ENCODE data around the gene CHN1. TPM values are rescaled to one million over a fixed set of nuclear protein-coding genes. Genes with fewer than 3 reads are reported as not detected.

CHN1 gene
- total RNA-seq, 1 donor from 2014 or later: 61.0 TPM

DNA sequence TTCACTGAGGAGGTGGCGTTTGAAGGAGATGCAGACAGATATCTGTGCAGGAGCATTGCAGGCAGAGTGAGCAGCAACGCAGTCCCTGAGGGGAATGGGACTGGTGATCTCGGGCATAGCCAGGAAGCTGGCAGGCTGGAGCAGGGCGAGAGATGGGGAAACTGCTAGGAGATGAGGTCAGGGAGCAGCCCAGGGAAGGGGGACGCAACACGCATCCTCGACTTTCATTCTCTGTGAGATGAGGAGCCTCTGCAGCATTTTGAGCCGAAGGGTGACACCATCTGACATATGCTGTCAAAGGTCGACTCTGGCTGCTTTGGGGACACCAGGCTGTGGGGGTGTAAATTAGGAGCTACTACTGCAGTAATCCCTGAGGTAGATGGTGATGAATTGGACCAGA lies 236.6 kb downstream of the CHN1 start:
- H3K4me3 Mint-ChIP-seq: no peak overlapping the region
- no peak for DNase-seq (ENCODE audit: low read depth, low spot score)
- no peak overlapping the region for H3K27ac Mint-ChIP-seq (ENCODE audit: unreplicated experiment)
- no peaks in the 10 kb centered on the region for H3K36me3 Mint-ChIP-seq (ENCODE audit: low read depth)
- H3K27me3 Mint-ChIP-seq (ENCODE audit: low read depth): no peaks in the 10 kb centered on the region
- TF ChIP-seq, protein P1, sequence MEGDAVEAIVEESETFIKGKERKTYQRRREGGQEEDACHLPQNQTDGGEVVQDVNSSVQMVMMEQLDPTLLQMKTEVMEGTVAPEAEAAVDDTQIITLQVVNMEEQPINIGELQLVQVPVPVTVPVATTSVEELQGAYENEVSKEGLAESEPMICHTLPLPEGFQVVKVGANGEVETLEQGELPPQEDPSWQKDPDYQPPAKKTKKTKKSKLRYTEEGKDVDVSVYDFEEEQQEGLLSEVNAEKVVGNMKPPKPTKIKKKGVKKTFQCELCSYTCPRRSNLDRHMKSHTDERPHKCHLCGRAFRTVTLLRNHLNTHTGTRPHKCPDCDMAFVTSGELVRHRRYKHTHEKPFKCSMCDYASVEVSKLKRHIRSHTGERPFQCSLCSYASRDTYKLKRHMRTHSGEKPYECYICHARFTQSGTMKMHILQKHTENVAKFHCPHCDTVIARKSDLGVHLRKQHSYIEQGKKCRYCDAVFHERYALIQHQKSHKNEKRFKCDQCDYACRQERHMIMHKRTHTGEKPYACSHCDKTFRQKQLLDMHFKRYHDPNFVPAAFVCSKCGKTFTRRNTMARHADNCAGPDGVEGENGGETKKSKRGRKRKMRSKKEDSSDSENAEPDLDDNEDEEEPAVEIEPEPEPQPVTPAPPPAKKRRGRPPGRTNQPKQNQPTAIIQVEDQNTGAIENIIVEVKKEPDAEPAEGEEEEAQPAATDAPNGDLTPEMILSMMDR (conservative IDR thresholded peaks at IDR 0.05): no peak
- no peaks in the 10 kb centered on the region for H3K9me3 Mint-ChIP-seq
- peaks cover 34% of the 10 kb centered on the region for H3K4me1 Mint-ChIP-seq

DNA sequence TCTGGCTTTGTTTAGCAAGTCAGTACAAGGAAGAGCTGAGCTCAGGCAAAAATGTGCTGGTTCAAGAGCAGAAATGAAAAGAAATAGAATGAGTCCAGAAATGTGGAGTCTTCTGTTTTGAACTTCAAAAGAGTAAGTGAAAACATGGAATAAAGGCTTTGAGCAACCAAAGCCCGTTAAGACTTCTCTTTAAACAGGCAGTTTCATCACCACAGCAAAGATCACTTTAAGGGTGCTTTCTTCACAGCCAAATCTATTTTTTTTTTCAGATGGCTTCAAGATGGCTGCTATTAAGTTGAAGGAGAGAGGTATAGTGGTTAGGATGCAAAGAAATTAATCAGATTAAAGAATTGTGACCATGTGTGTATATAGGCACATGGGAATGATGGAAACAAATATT lies 238.9 kb downstream of the CHN1 start:
- H3K9me3 Mint-ChIP-seq: no peaks in the 10 kb centered on the region
- H3K4me3 Mint-ChIP-seq: no peak overlapping the region
- no peak for DNase-seq (ENCODE audit: low read depth, low spot score)
- H3K27me3 Mint-ChIP-seq (ENCODE audit: low read depth): no peaks in the 10 kb centered on the region
- no peaks in the 10 kb centered on the region for H3K36me3 Mint-ChIP-seq (ENCODE audit: low read depth)
- peaks cover 29% of the 10 kb centered on the region for H3K4me1 Mint-ChIP-seq
- TF ChIP-seq, protein P1 (conservative IDR thresholded peaks at IDR 0.05): no peak
- no peak overlapping the region for H3K27ac Mint-ChIP-seq (ENCODE audit: unreplicated experiment)

DNA sequence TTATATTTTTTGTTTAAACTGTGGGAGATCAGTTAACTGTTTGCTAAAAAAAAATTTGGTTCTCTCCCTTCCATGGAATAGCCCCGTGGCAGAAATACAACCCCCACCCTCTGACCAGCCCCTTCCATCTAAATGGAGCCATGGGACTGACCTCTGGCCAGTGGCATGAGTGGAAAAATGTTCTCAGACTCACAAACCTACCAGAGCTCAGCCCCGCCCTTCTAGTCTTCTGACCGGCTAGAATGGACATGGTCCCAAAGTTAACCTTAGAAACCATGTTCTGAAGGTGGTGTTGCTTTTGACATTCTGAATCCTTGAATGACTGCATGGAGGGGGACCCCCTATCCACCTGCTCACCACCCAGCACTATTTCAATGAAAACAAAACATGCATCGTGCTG lies 239.6 kb downstream of the CHN1 start:
- no peaks in the 10 kb centered on the region for H3K27me3 Mint-ChIP-seq (ENCODE audit: low read depth)
- peaks cover 25% of the 10 kb centered on the region for H3K4me1 Mint-ChIP-seq
- H3K9me3 Mint-ChIP-seq: no peaks in the 10 kb centered on the region
- no peaks in the 10 kb centered on the region for H3K36me3 Mint-ChIP-seq (ENCODE audit: low read depth)
- DNase-seq (ENCODE audit: low read depth, low spot score): no peak
- no peak overlapping the region for H3K27ac Mint-ChIP-seq (ENCODE audit: unreplicated experiment)
- no peak overlapping the region for H3K4me3 Mint-ChIP-seq
- TF ChIP-seq, protein P1 (conservative IDR thresholded peaks at IDR 0.05): no peak

DNA sequence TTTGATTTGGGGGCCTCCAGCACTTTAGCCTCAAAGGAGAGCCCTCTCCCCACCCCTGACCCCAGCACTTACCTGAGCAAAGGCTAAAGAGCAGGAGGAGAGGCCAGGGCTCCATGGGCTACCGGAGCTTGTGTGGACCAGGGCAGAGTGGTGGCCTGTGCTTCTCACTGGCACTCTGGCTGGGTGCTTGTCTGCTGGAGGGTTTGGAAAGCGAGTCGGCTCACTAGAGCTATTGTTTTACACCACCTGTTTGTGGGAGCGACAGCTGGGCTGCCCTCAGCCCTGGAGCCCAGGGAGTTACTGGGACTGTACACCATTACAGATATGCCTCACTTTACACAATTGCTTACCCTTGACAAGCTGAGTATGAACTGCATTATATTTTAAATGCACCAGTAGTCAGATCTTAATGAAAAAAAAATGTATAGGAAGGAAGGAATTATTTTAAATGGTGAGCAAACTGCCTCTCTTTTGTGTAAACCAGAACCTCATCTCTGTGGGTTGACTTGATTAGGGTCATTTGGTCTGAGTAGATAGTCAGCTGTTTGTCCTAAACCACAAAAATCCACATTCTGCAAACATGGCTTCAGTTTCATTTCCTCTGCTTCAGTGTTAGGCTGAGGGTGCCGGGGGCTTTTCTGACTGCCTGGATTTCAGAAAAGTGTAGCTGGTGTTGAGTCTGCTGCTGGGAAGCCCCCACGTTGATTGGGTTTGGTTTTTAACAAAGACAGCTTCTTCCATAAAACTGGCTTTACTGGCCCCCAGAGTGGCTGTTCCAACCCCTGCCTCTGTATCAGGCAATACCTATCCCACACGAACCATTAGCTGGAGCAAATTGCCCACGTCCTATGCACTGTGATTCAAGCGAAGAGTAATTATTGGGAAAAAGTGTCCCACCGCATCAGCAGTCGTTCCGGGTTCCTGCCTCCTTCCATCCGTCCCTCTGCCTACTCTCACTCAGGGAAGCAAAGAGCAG lies 240.6 kb downstream of the CHN1 start, which contains the start of gene CHRNA1:
TSS of gene CHRNA1 (minus strand) at position 193 of the 976 bp plus-strand sequence. CDS start at position 115, 78 bp downstream.
- TF ChIP-seq, protein P1 (conservative IDR thresholded peaks at IDR 0.05): no peak
- DNase-seq (ENCODE audit: low read depth, low spot score): no peak
- Mint-ChIP-seq H3K4me1 (peaks cover 25% of the 10 kb centered on the region), H3K27me3 (ENCODE audit: low read depth) (no peaks in the 10 kb centered on the region), H3K9me3 (no peaks in the 10 kb centered on the region), H3K4me3 (no peak within 1 kb of the TSS), H3K27ac (ENCODE audit: unreplicated experiment) (no peak within 1 kb of the TSS), H3K36me3 (ENCODE audit: low read depth) (no peaks in the 10 kb centered on the region)

DNA sequence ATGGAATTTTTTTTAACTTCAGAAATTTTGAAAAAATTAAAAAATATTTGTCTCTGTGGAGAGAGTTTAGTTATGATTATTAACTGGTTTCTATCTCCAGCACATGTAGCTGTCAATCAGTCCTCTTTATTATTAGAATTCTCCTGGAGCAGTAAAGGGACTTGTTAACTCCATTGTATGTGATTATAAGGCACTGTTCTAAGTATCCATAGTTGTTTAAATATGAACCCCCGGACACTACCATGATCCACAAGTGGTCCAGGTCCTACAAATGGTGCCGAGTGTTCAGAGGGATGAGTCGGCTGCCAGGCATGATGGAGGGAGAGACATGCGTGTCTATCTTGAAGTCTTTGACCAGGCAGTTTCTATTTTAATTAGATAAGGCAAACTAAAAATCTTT lies 241.4 kb downstream of the CHN1 start:
- Mint-ChIP-seq H3K4me3 (no peak overlapping the region), H3K36me3 (ENCODE audit: low read depth) (no peaks in the 10 kb centered on the region), H3K27me3 (ENCODE audit: low read depth) (no peaks in the 10 kb centered on the region), H3K4me1 (peaks cover 23% of the 10 kb centered on the region), H3K27ac (ENCODE audit: unreplicated experiment) (no peak overlapping the region), H3K9me3 (no peaks in the 10 kb centered on the region)
- TF ChIP-seq, protein P1 (conservative IDR thresholded peaks at IDR 0.05): no peak
- DNase-seq (ENCODE audit: low read depth, low spot score): no peak

Measured in neural crest cell (in vitro differentiated cells).